GM12892 (cell line): ENCODE data around the gene SPIRE1.

Experiments
- POLR2A ChIP-seq: IDR thresholded peaks from 2 replicates; pipeline ENCODE4 v1.6.1; 2011; ENCODE audit warnings: low read depth, low read length, control low read depth
- POLR2AphosphoS5 ChIP-seq: IDR thresholded peaks from 2 replicates; pipeline ENCODE4 v1.6.1; 2011; ENCODE audit warnings: low read depth, low read length, control low read depth
- TAF1 ChIP-seq: IDR thresholded peaks from 2 replicates; pipeline ENCODE4 v1.6.1; 2011; ENCODE audit warnings: low read depth, mild to moderate bottlenecking, control low read depth, low read length, borderline replicate concordance

DNA sequence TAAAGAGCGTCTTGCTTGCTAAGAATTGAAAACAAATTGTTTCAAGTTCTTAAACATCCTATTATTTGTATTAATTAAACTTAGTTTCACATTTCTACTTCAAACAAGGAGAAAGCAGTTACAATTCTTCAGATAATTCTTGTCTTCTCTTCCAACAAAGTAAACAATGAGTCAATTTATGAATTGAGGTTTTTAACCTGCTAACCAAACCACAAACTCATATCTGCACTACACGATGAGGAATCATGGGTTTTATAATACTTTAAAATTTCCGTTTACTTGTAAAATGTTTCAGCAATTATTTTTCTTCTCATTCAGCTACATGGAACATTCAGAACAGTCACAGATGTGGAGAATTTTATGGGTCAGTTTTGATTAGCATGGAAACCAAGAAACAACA, 114.2 kb downstream of the SPIRE1 start:
- TF ChIP-seq TAF1 (no peak), POLR2A (no peak), POLR2AphosphoS5 (no peak)
